Ovary (tissue), 3 donors: ENCODE data around the gene RALGAPB.

Source experiments
- POLR2A ChIP-seq: fragments of 450-650 bp; IDR thresholded peaks from one replicate; pipeline ENCODE4 v1.6.1; 2017; ENCODE audit warnings: antibody characterized with exemption, mild to moderate bottlenecking, moderate library complexity
- TF ChIP-seq, protein P1 (sequence below), 3 donors: fragments of 450-650 bp in 2 of 3; fragments of 200-600 bp in 1 of 3; IDR thresholded peaks; one replicate each; pipeline versions ENCODE4 v1.5.1 to v1.8.0; 2016 to 2022; ENCODE audit warnings: antibody characterized with exemption in 3 of 3, mild to moderate bottlenecking in 1 of 3
- donor health status: DM: no; HTN: no; CAD: no.

DNA sequence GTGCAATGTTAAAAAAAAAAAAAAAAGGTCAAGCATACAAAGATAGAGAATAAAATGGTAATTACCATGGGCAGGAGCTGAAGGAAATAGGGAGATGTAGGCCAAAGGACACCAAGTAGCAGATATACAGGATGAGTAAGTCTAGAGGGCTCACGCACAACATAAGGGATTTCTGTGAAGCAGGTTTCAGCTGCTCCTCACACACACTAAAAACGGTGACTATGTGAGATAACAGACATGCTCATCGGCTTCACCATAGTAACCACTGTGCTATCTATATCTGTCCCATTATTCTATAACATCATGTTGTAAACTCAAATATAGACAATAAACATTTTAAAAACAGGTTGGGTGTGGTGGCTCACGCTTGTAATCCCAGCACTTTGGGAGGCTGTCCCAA, 49.1 kb upstream of the RALGAPB start:
- TF ChIP-seq POLR2A, result no peak
- TF ChIP-seq, protein P1, sequence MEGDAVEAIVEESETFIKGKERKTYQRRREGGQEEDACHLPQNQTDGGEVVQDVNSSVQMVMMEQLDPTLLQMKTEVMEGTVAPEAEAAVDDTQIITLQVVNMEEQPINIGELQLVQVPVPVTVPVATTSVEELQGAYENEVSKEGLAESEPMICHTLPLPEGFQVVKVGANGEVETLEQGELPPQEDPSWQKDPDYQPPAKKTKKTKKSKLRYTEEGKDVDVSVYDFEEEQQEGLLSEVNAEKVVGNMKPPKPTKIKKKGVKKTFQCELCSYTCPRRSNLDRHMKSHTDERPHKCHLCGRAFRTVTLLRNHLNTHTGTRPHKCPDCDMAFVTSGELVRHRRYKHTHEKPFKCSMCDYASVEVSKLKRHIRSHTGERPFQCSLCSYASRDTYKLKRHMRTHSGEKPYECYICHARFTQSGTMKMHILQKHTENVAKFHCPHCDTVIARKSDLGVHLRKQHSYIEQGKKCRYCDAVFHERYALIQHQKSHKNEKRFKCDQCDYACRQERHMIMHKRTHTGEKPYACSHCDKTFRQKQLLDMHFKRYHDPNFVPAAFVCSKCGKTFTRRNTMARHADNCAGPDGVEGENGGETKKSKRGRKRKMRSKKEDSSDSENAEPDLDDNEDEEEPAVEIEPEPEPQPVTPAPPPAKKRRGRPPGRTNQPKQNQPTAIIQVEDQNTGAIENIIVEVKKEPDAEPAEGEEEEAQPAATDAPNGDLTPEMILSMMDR (IDR thresholded peaks at IDR 0.05), result no peak
